Progenitor cell of endocrine pancreas (in vitro differentiated cells): Measurements from ENCODE around the gene ACTN4. TPM values are rescaled to one million over a fixed set of nuclear protein-coding genes. Genes with fewer than 3 reads are reported as not detected.
A peak's percentile ranks its signal among the peaks of the same experiment; 100 is the strongest.

Experiments
- DNase-seq: peaks from one replicate; pipeline ENCODE4 v3.0.0; 2021; ENCODE audit warnings: low spot score; ENCODE audit not compliant: unreplicated experiment
- H3K27ac Mint-ChIP-seq: 2 replicates; pipeline ENCODE4 v1.8.0; 2021; ENCODE audit warnings: mild to moderate bottlenecking, moderate library complexity, mixed read lengths
- H3K27me3 Mint-ChIP-seq: 2 replicates; pipeline ENCODE4 v1.8.0; 2021; ENCODE audit warnings: mixed read lengths
- H3K36me3 Mint-ChIP-seq: 2 replicates; pipeline ENCODE4 v1.8.0; 2022; ENCODE audit warnings: mixed read lengths; ENCODE audit not compliant: insufficient read depth
- H3K4me1 Mint-ChIP-seq: 2 replicates; pipeline ENCODE4 v1.8.0; 2021; ENCODE audit warnings: low read depth, mixed read lengths
- H3K4me3 Mint-ChIP-seq: 2 replicates; pipeline ENCODE4 v1.8.0; 2021; ENCODE audit warnings: low read depth, mild to moderate bottlenecking, moderate library complexity, mixed read lengths
- H3K9me3 Mint-ChIP-seq: 2 replicates; pipeline ENCODE4 v1.8.0; 2021; ENCODE audit warnings: low read depth, mixed read lengths
- total RNA-seq: library from RNA; stranded (reverse); gene quantifications from 2 replicates; pipeline ENCODE4 v1.2.1, GENCODE V29; 2021
- TF ChIP-seq, protein P1 (sequence below): fragments of 200-600 bp; sonication (generic); IDR thresholded peaks from one replicate; pipeline ENCODE4 v1.5.0; 2021; ENCODE audit warnings: antibody characterized with exemption, mild to moderate bottlenecking; ENCODE audit not compliant: unreplicated experiment

Gene ACTN4
- total RNA-seq, 1 donor from 2014 or later: 639 TPM

- Mint-ChIP-seq H3K27ac (peak overlapping the region; percentile 100), H3K36me3 (peaks cover 23% of the 10 kb centered on the region), H3K9me3 (peaks cover 3% of the 10 kb centered on the region)
Measured at GRCh38 chr19:38686530-38686888, 39.1 kb downstream of the ACTN4 start.

GRCh38 chr19:38687837-38688378, 40.5 kb downstream of the ACTN4 start:
- peak overlapping the region; percentile 100 for H3K27ac Mint-ChIP-seq
- H3K36me3 Mint-ChIP-seq: peaks cover 20% of the 10 kb centered on the region
- TF ChIP-seq, protein P1, sequence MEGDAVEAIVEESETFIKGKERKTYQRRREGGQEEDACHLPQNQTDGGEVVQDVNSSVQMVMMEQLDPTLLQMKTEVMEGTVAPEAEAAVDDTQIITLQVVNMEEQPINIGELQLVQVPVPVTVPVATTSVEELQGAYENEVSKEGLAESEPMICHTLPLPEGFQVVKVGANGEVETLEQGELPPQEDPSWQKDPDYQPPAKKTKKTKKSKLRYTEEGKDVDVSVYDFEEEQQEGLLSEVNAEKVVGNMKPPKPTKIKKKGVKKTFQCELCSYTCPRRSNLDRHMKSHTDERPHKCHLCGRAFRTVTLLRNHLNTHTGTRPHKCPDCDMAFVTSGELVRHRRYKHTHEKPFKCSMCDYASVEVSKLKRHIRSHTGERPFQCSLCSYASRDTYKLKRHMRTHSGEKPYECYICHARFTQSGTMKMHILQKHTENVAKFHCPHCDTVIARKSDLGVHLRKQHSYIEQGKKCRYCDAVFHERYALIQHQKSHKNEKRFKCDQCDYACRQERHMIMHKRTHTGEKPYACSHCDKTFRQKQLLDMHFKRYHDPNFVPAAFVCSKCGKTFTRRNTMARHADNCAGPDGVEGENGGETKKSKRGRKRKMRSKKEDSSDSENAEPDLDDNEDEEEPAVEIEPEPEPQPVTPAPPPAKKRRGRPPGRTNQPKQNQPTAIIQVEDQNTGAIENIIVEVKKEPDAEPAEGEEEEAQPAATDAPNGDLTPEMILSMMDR: no peak
- peaks cover under 1% of the 10 kb centered on the region for H3K9me3 Mint-ChIP-seq
- H3K4me1 Mint-ChIP-seq: peaks cover 64% of the 10 kb centered on the region
- H3K4me3 Mint-ChIP-seq: no peak overlapping the region
- H3K27me3 Mint-ChIP-seq: no peaks in the 10 kb centered on the region
- no peak for DNase-seq

More at GRCh38 chr19:38686530-38686888, 39.1 kb downstream of the ACTN4 start:
- Mint-ChIP-seq H3K4me3 (peak overlapping the region; percentile 19), H3K4me1 (peaks cover 63% of the 10 kb centered on the region), H3K27me3 (no peaks in the 10 kb centered on the region)
- no peak for DNase-seq
- TF ChIP-seq, protein P1: no peak

GRCh38 chr19:38690146-38690545, 42.7 kb downstream of the ACTN4 start:
- H3K4me3 Mint-ChIP-seq: no peak overlapping the region
- TF ChIP-seq, protein P1: no peak
- H3K36me3 Mint-ChIP-seq: peaks cover 20% of the 10 kb centered on the region
- no peaks in the 10 kb centered on the region for H3K9me3 Mint-ChIP-seq
- no peak for DNase-seq
- peak overlapping the region; percentile 99 for H3K27ac Mint-ChIP-seq
- peaks cover 65% of the 10 kb centered on the region for H3K4me1 Mint-ChIP-seq
- no peaks in the 10 kb centered on the region for H3K27me3 Mint-ChIP-seq

- Mint-ChIP-seq H3K9me3 (no peaks in the 10 kb centered on the region), H3K27me3 (no peaks in the 10 kb centered on the region), H3K4me3 (no peak overlapping the region), H3K4me1 (peaks cover 65% of the 10 kb centered on the region), H3K27ac (peak overlapping the region; percentile 99), H3K36me3 (peaks cover 21% of the 10 kb centered on the region)
- no peak for DNase-seq
- TF ChIP-seq, protein P1: no peak
Measured at GRCh38 chr19:38690832-38691231, 43.4 kb downstream of the ACTN4 start.

- Mint-ChIP-seq H3K27ac (peak overlapping the region; percentile 99), H3K36me3 (peaks cover 25% of the 10 kb centered on the region), H3K4me3 (no peak overlapping the region), H3K9me3 (no peaks in the 10 kb centered on the region), H3K27me3 (no peaks in the 10 kb centered on the region), H3K4me1 (peaks cover 56% of the 10 kb centered on the region)
- DNase-seq: no peak
- TF ChIP-seq, protein P1: no peak
Measured at GRCh38 chr19:38691938-38692457, 44.5 kb downstream of the ACTN4 start.
